Astrocyte (in vitro differentiated cells and primary cell): ENCODE data around the gene PRIMPOL. TPM values are rescaled to one million over a fixed set of nuclear protein-coding genes. Genes with fewer than 3 reads are reported as not detected.

Source experiments
- DNase-seq: peaks from one replicate; pipeline ENCODE4 v3.0.0-alpha.2; 2010; ENCODE audit warnings: low read depth
- FAIRE-seq: peaks from 2 replicates; lab custom pipeline; 2011; peaks lifted over from hg19 to GRCh38; lab: Jason Lieb, UNC
- H2AFZ ChIP-seq: 2 replicates; pipeline ENCODE4 v1.6.0; 2012; ENCODE audit warnings: low read depth, low read length, inconsistent platforms
- H3K27ac ChIP-seq: 2 replicates; pipeline ENCODE4 v1.5.1; 2011; ENCODE audit warnings: low read depth, low read length, inconsistent platforms
- H3K27me3 ChIP-seq: 2 replicates; pipeline ENCODE4 v1.6.0; 2011; ENCODE audit warnings: low read length, inconsistent platforms; ENCODE audit not compliant: insufficient read depth
- H3K36me3 ChIP-seq: 2 replicates; pipeline ENCODE4 v1.5.1; 2011; ENCODE audit warnings: low read length, inconsistent platforms; ENCODE audit not compliant: insufficient read depth
- H3K4me1 ChIP-seq: 2 replicates; pipeline ENCODE4 v1.5.1; 2011; ENCODE audit warnings: low read length, inconsistent platforms; ENCODE audit not compliant: insufficient read depth
- H3K4me2 ChIP-seq: 2 replicates; pipeline ENCODE4 v1.6.0; 2012; ENCODE audit warnings: low read length, inconsistent platforms
- H3K4me3 ChIP-seq: 2 replicates; pipeline ENCODE4 v1.5.1; 2011; ENCODE audit warnings: low read depth, mild to moderate bottlenecking, low read length, inconsistent platforms; ENCODE audit not compliant: insufficient read depth
- H3K79me2 ChIP-seq: 2 replicates; pipeline ENCODE4 v1.6.0; 2012; ENCODE audit warnings: mild to moderate bottlenecking, low read length, inconsistent platforms; ENCODE audit not compliant: insufficient read depth
- H3K9ac ChIP-seq: 2 replicates; pipeline ENCODE4 v1.6.0; 2012; ENCODE audit warnings: mild to moderate bottlenecking, low read length, inconsistent platforms
- H3K9me3 ChIP-seq: 2 replicates; pipeline ENCODE4 v1.5.1; 2012; ENCODE audit warnings: low read depth, mild to moderate bottlenecking, low read length, inconsistent platforms; ENCODE audit not compliant: insufficient read depth
- H4K20me1 ChIP-seq: 2 replicates; pipeline ENCODE4 v1.6.0; 2012; ENCODE audit warnings: low read length, inconsistent platforms; ENCODE audit not compliant: insufficient read depth
- H3K27ac Mint-ChIP-seq: one replicate; pipeline ENCODE4 v1.8.0; 2021; ENCODE audit warnings: mild to moderate bottlenecking, mixed read lengths; ENCODE audit not compliant: unreplicated experiment
- H3K27me3 Mint-ChIP-seq: one replicate; pipeline ENCODE4 v1.8.0; 2021; ENCODE audit warnings: low read depth, mixed read lengths; ENCODE audit not compliant: unreplicated experiment
- H3K36me3 Mint-ChIP-seq: one replicate; pipeline ENCODE4 v1.8.0; 2021; ENCODE audit warnings: low read depth, mixed read lengths; ENCODE audit not compliant: unreplicated experiment
- H3K4me1 Mint-ChIP-seq: one replicate; pipeline ENCODE4 v1.8.0; 2021; ENCODE audit warnings: low read depth, mixed read lengths; ENCODE audit not compliant: unreplicated experiment
- H3K4me3 Mint-ChIP-seq: one replicate; pipeline ENCODE4 v1.8.0; 2021; ENCODE audit warnings: mild to moderate bottlenecking, moderate library complexity, mixed read lengths; ENCODE audit not compliant: unreplicated experiment
- H3K9me3 Mint-ChIP-seq: one replicate; pipeline ENCODE4 v1.8.0; 2021; ENCODE audit warnings: mild to moderate bottlenecking, mixed read lengths; ENCODE audit not compliant: unreplicated experiment
- CTCF ChIP-seq: IDR thresholded peaks from 2 replicates; pipeline ENCODE4 v1.5.1; 2011; ENCODE audit warnings: low read depth, mild to moderate bottlenecking, inconsistent platforms, low read length, moderate library complexity; ENCODE audit not compliant: insufficient read depth
- EZH2 ChIP-seq: IDR thresholded peaks from 2 replicates; pipeline ENCODE4 v1.6.1; 2012; ENCODE audit warnings: mild to moderate bottlenecking, low read length, inconsistent platforms; ENCODE audit not compliant: insufficient read depth
- total RNA-seq: library from RNA; stranded (reverse); gene quantifications from 2 replicates; pipeline ENCODE4 v1.2.1, GENCODE V29; 2021

PRIMPOL gene
- total RNA-seq, 1 donor from 2014 or later, result 6.5 TPM

- Histone ChIP-seq H3K27ac (no peak overlapping the region), H3K36me3 (no peaks in the 10 kb centered on the region), H2AFZ (no peak overlapping the region), H3K9me3 (no peaks in the 10 kb centered on the region), H3K4me1 (no peaks in the 10 kb centered on the region), H3K4me3 (no peak overlapping the region), H3K4me2 (no peak overlapping the region), H4K20me1 (no peaks in the 10 kb centered on the region), H3K9ac (no peak overlapping the region), H3K79me2 (no peaks in the 10 kb centered on the region), H3K27me3 (no peaks in the 10 kb centered on the region)
- Mint-ChIP-seq H3K27me3 (no peaks in the 10 kb centered on the region), H3K4me1 (no peaks in the 10 kb centered on the region), H3K9me3 (no peaks in the 10 kb centered on the region), H3K36me3 (no peaks in the 10 kb centered on the region), H3K27ac (no peak overlapping the region), H3K4me3 (no peak overlapping the region)
- TF ChIP-seq CTCF (no peak), EZH2 (no peak)
- DNase-seq (no peak), FAIRE-seq (no peak)
Measured at GRCh38 chr4:184712322-184712721, 62.8 kb downstream of the PRIMPOL start.

GRCh38 chr4:184713887-184714286 lies 64.3 kb downstream of the PRIMPOL start:
- Histone ChIP-seq H3K36me3 (no peaks in the 10 kb centered on the region), H3K27me3 (no peaks in the 10 kb centered on the region), H3K4me2 (no peak overlapping the region), H3K4me3 (no peak overlapping the region), H2AFZ (no peak overlapping the region), H3K9me3 (no peaks in the 10 kb centered on the region), H3K27ac (no peak overlapping the region), H3K4me1 (no peaks in the 10 kb centered on the region), H3K9ac (no peak overlapping the region), H3K79me2 (peaks cover 4% of the 10 kb centered on the region), H4K20me1 (no peaks in the 10 kb centered on the region)
- DNase-seq (no peak), FAIRE-seq (no peak)
- Mint-ChIP-seq H3K27me3 (no peaks in the 10 kb centered on the region), H3K4me3 (no peak overlapping the region), H3K9me3 (peaks cover 2% of the 10 kb centered on the region), H3K36me3 (peaks cover 2% of the 10 kb centered on the region), H3K27ac (no peak overlapping the region), H3K4me1 (no peaks in the 10 kb centered on the region)
- TF ChIP-seq CTCF (no peak), EZH2 (no peak)

- Mint-ChIP-seq H3K4me1 (no peaks in the 10 kb centered on the region), H3K27me3 (no peaks in the 10 kb centered on the region)
Measured at GRCh38 chr4:184715526-184715925, 66.0 kb downstream of the PRIMPOL start.

More at GRCh38 chr4:184715526-184715925, 66.0 kb downstream of the PRIMPOL start:
- DNase-seq, result no peak
- H3K79me2 ChIP-seq, result peaks cover 4% of the 10 kb centered on the region
- no peak for FAIRE-seq
- no peak overlapping the region for H3K4me2 ChIP-seq
- H2AFZ ChIP-seq, result no peak overlapping the region
- H3K4me3 ChIP-seq, result no peak overlapping the region
- H3K9me3 Mint-ChIP-seq, result peaks cover 2% of the 10 kb centered on the region
- no peak overlapping the region for H3K4me3 Mint-ChIP-seq
- no peaks in the 10 kb centered on the region for H3K36me3 ChIP-seq
- H3K36me3 Mint-ChIP-seq, result peaks cover 2% of the 10 kb centered on the region
- TF ChIP-seq CTCF (no peak), EZH2 (no peak)
- H3K9me3 ChIP-seq, result no peaks in the 10 kb centered on the region
- H4K20me1 ChIP-seq, result no peaks in the 10 kb centered on the region
- no peaks in the 10 kb centered on the region for H3K27me3 ChIP-seq
- no peak overlapping the region for H3K27ac ChIP-seq
- no peaks in the 10 kb centered on the region for H3K4me1 ChIP-seq
- H3K9ac ChIP-seq, result no peak overlapping the region
- no peak overlapping the region for H3K27ac Mint-ChIP-seq
